NCI-H69 (cell line): Measurements from ENCODE around the gene PEX11G.

Source experiments
- DNase-seq: peaks from one replicate; lab custom pipeline; 2025; lab: John Stamatoyannopoulos, UW

Gene PEX11G

DNA sequence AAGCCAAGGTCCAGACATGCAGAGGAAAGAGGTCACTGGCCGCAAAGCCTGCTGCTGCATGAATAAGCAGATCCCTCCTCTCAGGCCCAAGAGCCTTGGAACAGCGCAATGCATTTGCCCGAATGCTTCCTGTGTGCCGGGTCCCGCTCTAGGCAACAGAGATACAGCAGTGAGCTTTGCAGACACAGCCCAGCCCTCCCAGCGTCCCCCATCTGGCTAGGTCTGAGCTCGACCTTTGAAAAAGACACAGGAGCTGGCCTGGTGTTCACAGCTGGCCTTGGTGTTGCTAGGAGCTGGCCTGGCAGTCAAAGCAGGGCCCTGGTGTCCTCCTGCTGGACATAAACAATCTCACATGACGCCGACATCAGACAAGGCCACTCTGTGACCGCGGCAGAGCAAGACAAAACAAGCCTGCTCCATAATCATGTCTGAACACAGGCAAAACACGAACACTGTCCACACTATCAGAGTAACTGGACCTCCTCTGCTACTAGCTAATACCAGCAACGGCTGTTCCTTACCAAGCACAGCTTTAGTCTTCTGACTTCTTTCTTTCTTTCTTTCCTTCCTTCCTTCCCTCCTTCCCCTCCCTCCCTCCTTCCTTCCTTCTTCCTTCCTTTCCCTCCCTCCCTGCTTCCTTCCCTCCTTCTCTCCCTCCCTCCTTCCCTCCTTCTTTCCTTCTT is 5.7 kb upstream of the PEX11G start:
- no peak for DNase-seq

DNA sequence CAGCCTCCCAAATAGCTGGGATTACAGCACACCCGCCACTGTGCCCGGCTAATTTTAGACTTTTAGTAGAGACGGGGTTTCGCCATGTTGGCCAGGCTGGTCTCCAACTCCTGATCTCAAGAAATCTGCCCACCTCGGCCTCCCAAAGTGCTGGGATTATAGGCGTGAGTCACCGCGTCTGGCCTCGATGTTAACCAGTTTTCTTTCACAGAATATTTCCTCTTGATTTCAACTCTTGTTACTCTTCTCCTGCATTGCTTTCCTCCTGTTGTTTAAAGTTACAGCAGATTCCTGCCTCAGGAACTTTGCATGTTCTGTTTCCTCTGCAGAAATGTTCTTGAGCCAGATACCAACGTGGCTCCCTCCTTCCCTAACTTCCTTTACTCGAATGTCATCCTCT is 3.7 kb upstream of the PEX11G start:
- DNase-seq = no peak

DNA sequence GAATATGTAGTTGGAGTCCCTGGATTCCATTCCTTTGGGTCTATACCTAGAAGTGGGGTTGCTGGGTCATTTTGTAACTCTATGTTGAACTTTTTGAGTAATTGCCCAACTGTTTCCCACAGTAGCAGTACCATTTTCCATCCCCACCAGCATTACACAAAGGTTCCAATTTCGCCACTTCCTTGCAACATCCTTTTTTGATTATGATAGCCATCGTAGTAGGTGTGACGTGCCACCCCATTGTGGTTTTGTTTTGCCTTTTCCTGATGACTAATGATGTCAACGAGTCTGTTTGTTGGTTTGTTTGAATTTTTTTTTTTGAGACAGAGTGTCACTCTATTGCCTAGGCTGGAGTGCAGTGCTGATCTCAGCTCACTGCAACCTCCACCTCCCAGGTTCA is 3.3 kb upstream of the PEX11G start:
- DNase-seq = no peak

DNA sequence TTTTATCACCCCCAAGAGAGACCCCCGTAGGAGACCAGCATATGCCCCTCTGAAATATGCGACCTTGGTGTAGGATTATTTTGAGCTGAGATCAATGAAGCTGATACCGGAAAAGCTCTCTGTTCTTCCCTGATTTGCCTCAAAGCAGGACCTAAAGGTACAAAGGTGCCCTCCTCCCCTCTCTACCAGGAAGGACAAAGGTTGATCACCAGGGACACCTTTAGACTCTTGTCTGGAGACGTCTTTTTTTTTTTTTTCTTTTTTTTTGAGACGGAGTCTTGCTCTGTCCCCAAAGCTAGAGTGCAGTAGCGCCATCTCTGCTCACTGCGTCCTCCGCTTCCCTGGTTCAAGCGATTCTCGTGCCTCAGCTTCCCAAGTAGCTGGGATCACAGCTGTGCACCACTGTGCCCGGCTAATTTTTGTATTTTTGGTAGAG is 792 bp upstream of the PEX11G start:
- no peak for DNase-seq

DNA sequence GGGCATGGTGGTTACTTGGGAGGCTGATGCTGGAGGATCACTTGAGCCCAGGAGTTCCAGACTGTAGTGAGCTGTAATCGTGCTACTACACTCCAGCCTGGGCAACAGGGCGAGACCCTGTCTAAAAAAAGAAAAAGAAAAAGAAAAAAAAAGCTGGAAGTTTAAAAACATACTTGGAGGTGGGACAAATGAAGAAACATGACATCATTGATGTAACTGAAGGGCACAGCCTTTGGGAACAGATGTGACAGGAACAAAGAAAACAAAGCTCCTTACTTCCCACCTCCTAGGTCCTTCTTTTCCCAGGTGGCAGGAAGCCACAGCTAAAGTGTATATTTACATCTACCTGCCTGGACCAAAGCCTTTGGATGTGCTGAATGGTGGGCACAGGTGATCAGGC is 1.9 kb downstream of the PEX11G start:
- no peak for DNase-seq

DNA sequence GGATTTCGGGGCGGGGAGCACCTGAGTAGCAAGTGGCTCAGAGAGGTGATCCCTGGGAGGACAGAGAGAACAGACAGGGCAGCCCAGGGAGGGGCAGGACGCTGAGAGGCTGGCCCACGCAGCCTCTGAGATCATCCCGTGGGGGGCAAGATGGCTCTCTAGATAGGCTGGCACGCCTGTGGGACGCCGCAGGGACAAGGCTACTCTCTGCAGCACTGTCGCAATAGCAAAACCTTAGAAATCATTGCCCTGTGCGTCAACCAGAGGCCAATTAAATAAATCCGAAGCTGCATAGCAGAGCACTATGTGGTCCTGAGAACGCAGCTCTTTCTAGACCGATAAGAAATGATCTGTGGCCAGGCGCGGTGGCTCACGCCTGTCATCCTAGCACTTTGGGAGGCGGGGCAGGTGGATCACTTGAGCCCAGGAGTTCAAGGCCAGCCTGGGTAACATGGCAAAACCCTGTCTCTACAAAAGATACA is 5.1 kb downstream of the PEX11G start:
- peak; percentile 59 for DNase-seq

DNA sequence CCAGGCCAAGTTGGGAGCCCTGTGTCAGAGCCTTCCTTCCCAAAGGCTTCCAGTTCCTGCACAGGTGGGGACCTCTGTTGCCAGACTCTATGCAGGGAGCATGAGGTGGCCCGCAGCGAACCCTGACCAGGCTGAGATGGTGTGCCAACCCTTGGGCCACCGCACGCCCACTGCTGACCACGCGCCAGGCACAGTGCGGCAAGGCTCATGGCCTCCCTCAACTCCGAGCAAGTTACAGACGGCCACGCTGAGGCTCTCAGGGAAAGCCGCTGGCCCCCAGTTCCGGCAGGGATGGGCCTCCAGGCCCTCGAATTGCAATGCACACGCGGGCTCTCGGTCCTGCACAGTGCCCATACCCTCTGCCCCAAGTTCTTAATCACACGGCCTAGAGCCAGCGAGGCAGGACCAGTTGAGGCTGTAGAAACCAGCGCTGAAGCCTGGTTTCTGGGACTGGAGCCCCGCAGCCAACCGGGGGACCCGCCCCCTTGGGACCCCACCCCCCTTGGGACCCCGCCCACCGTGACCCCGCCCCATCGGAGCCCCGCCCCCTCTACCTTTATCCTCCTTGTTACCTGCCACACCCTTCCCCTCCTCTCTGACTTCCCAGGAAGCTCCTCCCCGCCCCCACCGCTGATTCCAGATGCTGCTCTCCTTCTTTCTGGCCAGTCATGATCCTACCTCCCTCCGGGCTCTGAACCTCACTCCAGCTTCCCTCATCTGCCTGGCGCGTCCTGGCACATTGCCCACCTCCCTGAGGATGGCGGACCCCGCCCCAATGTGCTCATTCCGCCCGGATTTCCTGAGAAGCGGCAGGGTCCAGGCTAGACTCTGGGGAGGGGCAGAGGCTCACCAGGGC is 6.0 kb downstream of the PEX11G start:
- DNase-seq = peak; percentile 96

DNA sequence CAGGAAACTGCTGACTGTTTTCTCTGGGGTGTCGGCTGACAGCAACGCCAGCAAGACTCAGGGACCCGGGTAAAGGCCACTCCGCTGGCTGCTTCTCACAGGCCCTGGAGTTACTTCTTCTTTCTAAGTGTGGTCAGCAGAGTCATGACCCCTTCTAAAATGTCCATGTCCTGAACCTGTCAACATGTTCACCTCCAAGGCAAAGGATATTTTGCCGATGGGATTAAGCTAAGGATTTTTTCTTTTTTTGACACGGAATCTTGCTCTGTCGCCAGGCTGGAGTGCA is 7.9 kb downstream of the PEX11G start:
- DNase-seq = no peak

DNA sequence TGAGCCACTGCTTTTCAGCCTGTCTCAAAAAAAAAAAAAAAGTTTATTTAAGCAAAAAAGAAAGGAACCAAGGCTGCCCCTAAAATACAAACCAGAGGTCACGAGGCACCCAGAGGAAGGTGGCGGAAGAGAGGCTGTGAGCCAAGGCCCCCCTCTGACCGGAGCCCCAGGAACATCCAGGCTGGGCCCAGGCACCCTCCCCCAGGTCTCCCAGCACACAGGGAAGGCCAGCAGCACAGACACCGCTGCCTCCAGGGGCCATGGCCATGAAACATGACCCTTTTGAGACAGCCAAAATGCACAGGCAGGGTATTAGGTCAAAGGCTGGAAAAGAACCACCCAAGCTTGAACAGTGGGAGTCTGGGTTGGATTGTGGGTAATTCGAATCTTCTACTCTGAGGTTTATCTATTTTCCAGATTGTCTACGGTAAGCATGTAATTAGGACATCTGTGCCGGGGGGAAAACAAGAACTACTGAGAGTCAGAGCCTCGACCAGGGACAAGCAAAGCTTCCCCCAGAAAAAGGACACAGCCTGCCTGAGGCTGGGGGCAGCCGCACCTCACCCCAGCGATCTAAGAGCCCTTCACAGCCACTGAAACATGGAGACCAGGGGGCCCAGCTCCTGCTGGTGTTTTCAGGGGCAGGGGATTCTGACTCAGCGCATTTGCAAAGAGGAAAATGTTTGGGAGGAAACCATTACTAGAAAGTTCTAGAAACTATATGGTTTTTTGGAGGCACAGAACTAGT is 8.4 kb downstream of the PEX11G start:
- DNase-seq = peak; percentile 22

DNA sequence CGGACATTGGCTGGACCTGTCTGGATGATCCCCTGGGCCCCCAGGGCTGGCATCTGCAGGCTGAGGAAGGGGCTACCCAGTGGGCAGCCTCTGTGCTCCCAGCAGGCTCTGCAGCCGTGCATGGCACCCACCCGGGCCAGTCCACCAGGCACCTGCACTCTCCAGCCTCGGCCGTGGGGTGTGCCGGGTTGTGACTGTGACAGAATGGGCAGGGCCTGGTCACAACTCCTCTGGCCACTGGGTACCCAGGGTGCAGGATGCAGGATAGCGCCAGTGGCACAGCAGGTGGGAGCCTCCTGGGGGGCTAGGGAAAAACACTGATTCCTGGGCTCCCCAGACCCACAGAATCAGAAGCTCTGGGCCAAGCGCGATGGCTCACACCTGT is 10.0 kb downstream of the PEX11G start:
- no peak for DNase-seq

DNA sequence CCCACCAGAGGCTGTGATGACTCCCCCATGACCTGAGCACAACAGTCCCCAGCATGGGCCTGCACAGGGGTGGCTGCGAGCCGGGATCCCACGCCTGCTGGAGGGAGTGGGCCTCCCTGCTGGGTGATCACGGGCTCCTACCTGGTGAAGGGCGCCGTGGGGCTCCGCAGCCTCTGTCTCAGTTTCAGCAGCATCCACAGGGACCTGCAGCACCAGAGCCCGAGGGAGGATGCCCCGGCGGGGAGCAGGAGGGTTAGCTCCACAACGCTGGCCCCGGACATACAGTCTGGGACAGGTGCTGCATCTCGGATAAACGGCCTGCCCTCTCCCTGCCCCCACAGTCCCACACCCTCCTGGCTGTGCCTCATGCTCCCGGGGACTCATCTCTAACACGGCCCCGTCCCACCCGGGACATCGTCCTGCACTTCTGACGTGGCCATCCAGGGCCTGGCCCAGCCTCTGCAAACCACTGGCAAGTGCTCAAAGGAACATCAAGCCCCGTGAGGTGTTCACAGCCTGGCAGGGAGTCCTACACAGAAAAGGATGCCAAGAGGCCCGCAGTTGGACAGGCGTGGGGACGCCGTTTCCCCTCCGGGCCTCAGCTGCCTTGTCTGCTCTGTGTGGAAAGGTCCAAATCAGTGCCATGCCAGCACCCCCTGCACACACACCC is 10.5 kb downstream of the PEX11G start:
- no peak for DNase-seq

DNA sequence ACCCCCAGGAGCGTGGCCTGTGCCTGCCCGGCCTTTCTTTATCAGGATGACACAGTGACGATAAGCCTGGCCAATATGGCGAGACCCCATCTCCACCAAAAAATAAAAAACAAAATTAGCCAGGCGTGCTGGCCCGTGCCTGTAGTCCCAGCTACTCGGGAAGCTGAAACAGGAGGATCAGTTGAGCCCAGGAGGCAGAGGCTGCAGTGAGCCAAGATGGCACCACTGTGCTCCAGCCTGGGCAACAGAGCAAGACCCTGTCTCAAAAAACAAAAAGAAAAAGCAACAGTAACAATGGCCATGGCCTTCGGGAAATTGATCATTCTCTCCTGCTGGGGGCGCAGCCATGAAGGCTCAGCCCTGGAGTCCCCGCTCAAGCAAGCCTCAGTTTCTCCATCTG is 11.1 kb downstream of the PEX11G start:
- no peak for DNase-seq

DNA sequence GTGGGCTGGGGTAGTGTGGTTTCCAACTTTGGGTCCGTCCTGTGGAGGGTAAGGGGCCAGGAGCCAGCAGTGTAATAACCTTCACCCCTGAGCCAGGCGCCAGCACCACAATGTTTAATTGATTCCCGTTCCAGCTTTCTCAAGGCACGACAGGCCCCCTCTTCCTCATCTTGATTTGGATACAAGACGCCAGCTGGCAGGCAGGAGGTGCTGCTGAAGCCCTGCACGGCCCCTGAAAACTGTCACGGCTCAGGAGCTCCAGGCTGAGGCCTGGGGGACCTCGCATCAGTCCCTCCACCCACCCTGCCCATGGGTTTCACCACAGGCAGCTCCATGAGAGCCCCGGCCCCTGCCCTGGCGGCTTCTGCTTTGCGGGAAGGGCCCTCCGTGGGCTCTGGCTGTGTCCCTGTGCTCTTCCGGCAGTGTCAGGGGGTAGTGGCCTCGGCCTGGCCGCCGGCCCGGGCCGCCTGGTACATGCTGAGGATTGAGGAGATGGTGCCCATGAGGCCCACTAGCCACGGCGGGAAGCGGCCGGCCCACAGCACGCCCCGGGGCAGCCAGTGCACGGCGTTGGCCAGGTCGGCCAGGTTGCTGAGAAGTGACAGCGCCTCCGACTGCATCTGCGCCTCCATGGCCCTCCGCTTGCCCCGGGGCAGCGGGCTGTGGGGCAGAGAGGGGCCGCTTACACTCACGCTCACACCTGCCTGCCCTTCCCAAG is 11.9 kb downstream of the PEX11G start:
- DNase-seq = no peak

DNA sequence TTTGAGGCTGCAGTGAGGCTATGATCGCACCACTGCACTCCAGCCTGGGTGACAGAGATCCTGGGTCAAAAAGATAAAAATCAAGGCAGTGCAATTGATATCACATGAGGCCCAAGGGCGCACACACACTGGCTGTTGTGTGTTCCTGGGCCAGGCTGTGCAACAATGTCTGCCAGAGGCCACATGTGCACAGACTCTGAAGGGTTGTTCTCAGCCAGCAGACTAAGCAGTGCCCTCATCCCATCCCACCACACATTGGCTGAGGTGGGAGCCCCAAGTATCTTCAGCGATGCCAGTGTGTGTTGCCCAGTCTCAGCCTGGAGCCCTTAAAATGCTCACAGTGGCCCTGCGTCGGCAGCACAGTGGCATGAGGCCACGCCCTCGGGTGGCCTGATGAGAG is 12.6 kb downstream of the PEX11G start:
- DNase-seq = no peak

DNA sequence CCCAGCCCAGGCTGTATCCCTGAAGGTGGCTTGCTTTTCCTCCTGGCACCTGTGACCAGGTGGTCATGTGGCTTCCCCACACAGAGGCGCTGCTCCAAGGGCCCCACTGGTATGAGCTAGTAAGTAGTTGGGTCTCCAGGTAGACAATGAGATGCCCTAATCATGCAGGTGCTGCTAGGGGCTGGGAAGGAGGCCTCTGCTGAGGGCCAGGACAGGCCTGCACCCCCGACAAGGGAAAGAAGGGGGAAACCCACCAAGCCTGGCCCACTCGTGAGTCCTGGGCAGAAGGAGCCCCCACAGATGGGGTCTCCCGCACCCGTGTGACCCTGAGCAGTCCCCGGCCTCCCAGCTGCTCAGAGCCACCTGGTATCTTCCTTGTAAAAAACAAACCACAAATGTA is 13.2 kb downstream of the PEX11G start:
- DNase-seq = no peak

DNA sequence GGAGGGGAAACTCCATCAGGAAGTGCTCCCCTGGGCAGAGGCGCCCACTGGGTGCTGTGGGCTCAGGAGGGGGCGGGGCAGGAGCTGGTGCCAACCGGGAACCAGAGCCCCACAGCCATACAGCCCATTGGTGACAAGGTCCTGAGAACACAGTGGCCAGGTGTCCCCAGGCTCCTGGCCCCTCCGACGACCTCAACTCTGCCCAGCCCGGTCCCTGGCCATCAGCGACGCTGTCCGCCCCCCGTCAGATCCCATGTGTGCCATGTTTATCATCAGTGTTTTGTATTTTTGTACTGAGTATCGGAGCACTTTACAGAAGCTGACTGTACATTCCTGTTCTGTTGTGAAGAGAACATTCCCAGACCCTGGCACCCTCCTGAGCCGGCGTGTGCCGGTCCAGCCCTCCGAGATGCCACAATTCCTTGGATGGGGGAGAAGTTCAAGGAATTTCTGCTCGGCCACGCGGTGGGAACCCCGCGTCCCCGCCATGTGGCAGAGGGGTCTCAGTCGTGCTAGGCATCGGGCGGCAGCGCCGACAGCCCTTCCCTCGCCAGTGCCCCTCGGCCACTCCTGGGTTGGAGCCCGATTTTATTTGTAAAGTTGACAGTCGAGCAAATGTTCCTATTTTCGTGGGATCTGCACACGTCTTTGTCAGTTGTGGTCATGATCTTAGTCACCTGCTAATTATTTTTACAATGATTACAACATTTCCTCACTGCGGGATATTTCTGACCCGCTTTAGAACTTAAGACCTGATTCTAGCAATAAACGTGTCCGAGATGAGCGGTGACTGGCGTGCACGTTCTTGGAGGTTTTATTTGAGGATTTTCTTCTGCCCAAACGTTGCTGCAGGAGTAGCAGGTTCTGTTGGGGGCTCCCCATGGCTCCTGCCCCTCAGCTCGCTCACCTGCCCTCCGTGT is 16.9 kb downstream of the PEX11G start:
- DNase-seq = no peak

DNA sequence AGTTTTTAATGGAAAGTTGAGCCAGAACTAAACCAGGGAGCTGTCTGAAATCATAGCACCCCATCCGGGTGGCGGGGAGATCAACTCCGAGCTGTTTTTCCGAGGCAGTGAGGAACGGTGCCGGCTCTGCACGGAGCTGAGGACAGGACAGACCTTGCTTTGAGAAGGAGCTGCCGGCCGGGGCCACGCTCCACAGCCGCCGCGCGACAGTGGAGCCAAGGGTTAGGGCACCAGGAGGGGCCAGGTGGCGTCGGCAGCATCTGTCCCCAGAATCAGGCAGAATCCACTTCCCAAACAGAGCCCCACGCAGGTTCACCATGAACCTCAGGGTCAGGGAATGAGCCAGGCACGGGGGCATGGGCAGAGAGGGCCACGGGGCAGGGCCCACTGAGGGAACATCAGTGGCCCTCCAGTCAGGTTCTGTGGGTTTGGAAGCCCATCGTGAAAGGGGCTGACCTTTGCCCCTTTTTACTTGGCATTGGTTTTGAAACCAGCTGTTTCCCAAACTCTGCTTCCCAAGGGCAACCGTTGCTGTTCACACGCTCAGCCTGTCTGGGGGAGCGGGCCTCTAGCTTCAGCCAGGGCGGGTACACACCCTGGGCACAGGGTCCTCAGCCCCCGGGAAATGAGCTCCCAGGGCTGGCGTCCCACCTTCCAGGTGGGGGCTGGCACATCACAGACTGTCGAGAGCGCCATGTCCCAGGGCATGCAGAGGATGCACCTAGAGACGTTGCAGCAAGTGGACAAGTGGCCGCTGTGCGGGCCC is 18.1 kb downstream of the PEX11G start:
- DNase-seq = no peak

DNA sequence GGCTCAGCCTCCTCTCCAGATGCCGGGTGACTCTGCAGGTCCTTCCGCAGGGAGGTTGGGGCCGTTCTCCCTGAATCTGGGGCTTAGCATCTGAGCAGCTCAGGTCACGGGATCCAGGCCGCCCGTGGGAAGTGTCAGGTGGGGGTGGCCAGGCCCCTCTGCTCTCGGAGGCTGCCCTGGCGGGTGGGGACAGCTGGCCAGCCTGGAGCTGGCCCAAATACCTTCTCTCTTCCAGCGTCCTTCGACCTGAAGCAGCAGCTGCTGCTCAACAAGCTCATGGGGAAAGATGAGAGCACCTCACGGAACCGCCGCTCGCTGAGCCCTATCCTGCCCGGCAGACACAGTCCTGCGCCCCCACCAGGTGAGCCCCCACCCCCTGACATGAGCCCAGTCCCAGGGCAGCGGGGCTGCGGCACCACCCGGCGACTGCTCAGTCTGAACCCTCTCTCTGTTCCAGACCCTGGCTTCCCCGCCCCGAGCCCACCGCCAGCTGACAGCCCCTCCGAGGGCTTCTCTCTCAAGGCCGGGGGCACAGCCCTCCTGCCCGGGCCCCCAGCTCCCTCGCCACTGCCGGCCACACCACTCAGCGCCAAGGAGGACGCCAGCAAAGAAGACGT is 19.1 kb downstream of the PEX11G start:
- DNase-seq = no peak

DNA sequence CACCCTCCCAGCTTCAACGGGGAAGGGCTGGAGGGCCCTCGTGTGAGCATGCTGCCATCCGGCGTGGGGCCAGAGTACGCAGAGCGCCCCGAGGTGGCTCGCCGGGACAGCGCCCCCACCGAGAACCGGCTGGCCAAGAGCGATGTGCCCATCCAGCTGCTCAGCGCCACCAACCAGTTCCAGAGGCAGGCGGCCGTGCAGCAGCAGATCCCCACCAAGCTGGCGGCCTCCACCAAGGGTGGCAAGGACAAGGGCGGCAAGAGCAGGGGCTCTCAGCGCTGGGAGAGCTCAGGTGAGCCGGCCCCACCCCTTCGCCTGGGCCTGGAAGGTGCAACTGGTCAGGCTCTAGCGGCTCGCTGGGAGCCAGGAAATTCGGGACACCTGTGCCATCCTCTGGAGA is 20.0 kb downstream of the PEX11G start:
- no peak for DNase-seq
